Mucosa of gallbladder (tissue), 1 donor: Measurements from ENCODE around the gene B3GNT8. TPM values are rescaled to one million over a fixed set of nuclear protein-coding genes. Genes with fewer than 3 reads are reported as not detected.
"Not testable (repeated sequence)": the region's sequence is repeated elsewhere in the genome, so short reads cannot be mapped to it uniquely, and the experiment has no call there.

ENCODE experiments used
- DNase-seq: peaks from one replicate; pipeline ENCODE4 v3.0.0-alpha.2; 2020; ENCODE audit warnings: low spot score
- total RNA-seq: library from RNA; stranded (reverse); gene quantifications from one replicate; pipeline ENCODE4 v1.2.1, GENCODE V29; 2021
- donor health status: DM: no; HTN: no; CAD: no.

B3GNT8 gene
- total RNA-seq = 2.4 TPM

GRCh38 chr19:41426952-41427646 lies at the start of gene B3GNT8:
Gene B3GNT8, minus strand, starts transcription at chr19:41427374. Its CDS starts 596 bp downstream, at chr19:41426778.
- DNase-seq = peak; percentile 65

GRCh38 chr19:41476583-41476982 lies 49.4 kb upstream of the B3GNT8 start:
- no peak for DNase-seq

- not testable (repeated sequence) for DNase-seq
Observed at GRCh38 chr19:41463257-41464256, 36.4 kb upstream of the B3GNT8 start.

GRCh38 chr19:41462497-41462896 lies 35.3 kb upstream of the B3GNT8 start:
- no peak for DNase-seq

GRCh38 chr19:41457241-41457640 lies 30.1 kb upstream of the B3GNT8 start:
- no peak for DNase-seq

- no peak for DNase-seq
Observed at GRCh38 chr19:41456342-41456918, 29.3 kb upstream of the B3GNT8 start.

GRCh38 chr19:41455936-41456335 lies 28.8 kb upstream of the B3GNT8 start:
- DNase-seq = no peak

- DNase-seq = no peak
Observed at GRCh38 chr19:41452584-41453275, 25.6 kb upstream of the B3GNT8 start.

GRCh38 chr19:41449865-41450178 lies 22.6 kb upstream of the B3GNT8 start:
- DNase-seq = no peak

GRCh38 chr19:41449079-41449864 lies 22.1 kb upstream of the B3GNT8 start:
- DNase-seq = peak; percentile 74

GRCh38 chr19:41447732-41448332 lies 20.7 kb upstream of the B3GNT8 start:
- no peak for DNase-seq

- no peak for DNase-seq
Observed at GRCh38 chr19:41445575-41445974, 18.4 kb upstream of the B3GNT8 start.

GRCh38 chr19:41443813-41444455 lies 16.8 kb upstream of the B3GNT8 start:
- no peak for DNase-seq

GRCh38 chr19:41442473-41443355 lies 15.5 kb upstream of the B3GNT8 start, which contains the start of gene ERICH4:
Gene ERICH4, plus strand, starts transcription at chr19:41443156. Its CDS starts 14 bp downstream, at chr19:41443170.
- DNase-seq = no peak

- DNase-seq = no peak
Observed at GRCh38 chr19:41441321-41441945, 14.3 kb upstream of the B3GNT8 start.

GRCh38 chr19:41439441-41440222 lies 12.5 kb upstream of the B3GNT8 start, which contains the start of gene DMAC2:
Gene DMAC2, minus strand, starts transcription at chr19:41439912. Its CDS starts 13 bp downstream, at chr19:41439899.
- peak; percentile 97 for DNase-seq

- no peak for DNase-seq
Observed at GRCh38 chr19:41437944-41438574, 10.9 kb upstream of the B3GNT8 start.
